Measurements from ENCODE around the gene ACTL8. TPM values are rescaled to one million over a fixed set of nuclear protein-coding genes. Genes with fewer than 3 reads are reported as not detected.

The ACTL8 gene
- total and polyA plus RNA-seq, 5 donors, result not detected

DNA sequence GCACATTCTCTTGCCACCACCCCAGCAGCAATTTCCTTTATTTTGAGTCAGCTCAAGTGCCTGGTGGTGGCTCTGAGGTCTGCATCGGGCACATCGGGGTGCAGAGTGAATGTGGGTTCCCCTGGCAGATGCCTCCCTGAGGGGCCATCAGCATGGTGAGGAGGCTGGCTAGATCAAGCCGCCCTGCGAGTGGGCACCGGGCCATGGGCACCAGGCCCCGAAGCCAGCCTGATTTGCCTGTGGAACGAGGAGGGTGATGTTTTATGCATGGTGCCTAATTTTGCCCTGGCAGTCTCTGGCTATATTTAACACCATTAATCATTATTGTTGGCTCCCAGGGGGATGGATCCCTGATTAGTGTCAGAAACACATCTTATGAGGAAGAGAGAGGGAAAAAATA lies 36.3 kb downstream of the ACTL8 start:
- DNase-seq, result no peak
- Histone ChIP-seq H3K4me3 (ENCODE audit: low read length) (no peak overlapping the region), H3K27me3 (ENCODE audit: control insufficient read depth, insufficient read depth) (no peaks in the 10 kb centered on the region), H3K9me3 (ENCODE audit: control insufficient read depth, low read length) (no peaks in the 10 kb centered on the region), H3K4me1 (ENCODE audit: control insufficient read depth, insufficient read depth, low read length) (no peaks in the 10 kb centered on the region), H3K27ac (ENCODE audit: low read length) (no peak overlapping the region)
- ATAC-seq, result no peak
- intact Hi-C loops (cut with DNase I), result no loop called here
- 78% methylated on average over 7 of the region's 7 CpGs for WGBS

DNA sequence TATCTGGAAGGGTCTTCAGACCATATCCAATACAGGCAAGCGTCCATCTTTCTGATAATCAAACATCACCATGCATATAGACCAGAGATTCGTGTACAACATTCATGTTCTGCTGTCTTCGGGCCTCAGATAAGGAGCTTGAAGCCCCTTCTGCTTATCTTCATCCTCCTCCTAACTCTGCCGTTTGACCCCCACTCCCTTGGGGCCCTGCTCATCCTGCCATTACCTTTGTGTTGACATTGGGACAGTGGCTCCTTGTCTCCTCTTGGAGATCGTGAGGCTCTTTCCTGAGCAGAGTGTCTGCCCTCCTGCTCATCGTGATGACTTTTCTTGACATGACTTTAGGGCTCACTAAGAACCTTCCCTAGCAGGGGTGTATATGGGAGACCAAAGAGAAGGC lies 37.3 kb downstream of the ACTL8 start:
- intact Hi-C loops (cut with DNase I), result no loop called here
- no peaks in the 10 kb centered on the region for H3K9me3 ChIP-seq (ENCODE audit: control insufficient read depth, low read length)
- no peak for ATAC-seq
- 58% methylated on average over 6 of the region's 6 CpGs for WGBS
- H3K4me1 ChIP-seq (ENCODE audit: control insufficient read depth, insufficient read depth, low read length), result no peaks in the 10 kb centered on the region
- no peaks in the 10 kb centered on the region for H3K27me3 ChIP-seq (ENCODE audit: control insufficient read depth, insufficient read depth)
- no peak for DNase-seq
- H3K4me3 ChIP-seq (ENCODE audit: low read length), result no peak overlapping the region
- no peak overlapping the region for H3K27ac ChIP-seq (ENCODE audit: low read length)

- no peak for DNase-seq
- Histone ChIP-seq H3K4me1 (ENCODE audit: control insufficient read depth, insufficient read depth, low read length) (no peaks in the 10 kb centered on the region), H3K4me3 (ENCODE audit: low read length) (no peak overlapping the region), H3K27ac (ENCODE audit: low read length) (no peak overlapping the region), H3K27me3 (ENCODE audit: control insufficient read depth, insufficient read depth) (no peaks in the 10 kb centered on the region), H3K9me3 (ENCODE audit: control insufficient read depth, low read length) (no peaks in the 10 kb centered on the region)
- ATAC-seq, result no peak
- 64% methylated on average over 15 of the region's 15 CpGs for WGBS
- intact Hi-C loops (cut with DNase I), result no loop called here
Observed at GRCh38 chr1:17795081-17795809, 40.1 kb downstream of the ACTL8 start.

GRCh38 chr1:17795836-17796645 lies 40.9 kb downstream of the ACTL8 start:
- ATAC-seq (no peak), DNase-seq (no peak)
- no peaks in the 10 kb centered on the region for H3K27me3 ChIP-seq (ENCODE audit: control insufficient read depth, insufficient read depth)
- intact Hi-C loops (cut with DNase I), result no loop called here
- no peaks in the 10 kb centered on the region for H3K4me1 ChIP-seq (ENCODE audit: control insufficient read depth, insufficient read depth, low read length)
- no peaks in the 10 kb centered on the region for H3K9me3 ChIP-seq (ENCODE audit: control insufficient read depth, low read length)
- no peak overlapping the region for H3K27ac ChIP-seq (ENCODE audit: low read length)
- H3K4me3 ChIP-seq (ENCODE audit: low read length), result no peak overlapping the region
- 77% methylated on average over 10 of the region's 10 CpGs for WGBS

GRCh38 chr1:17797478-17797877 lies 42.3 kb downstream of the ACTL8 start:
- 65% methylated on average over 8 of the region's 8 CpGs for WGBS
- intact Hi-C loops (cut with DNase I), result no loop called here
- DNase-seq (no peak), ATAC-seq (no peak)
- no peak overlapping the region for H3K4me3 ChIP-seq (ENCODE audit: low read length)
- H3K9me3 ChIP-seq (ENCODE audit: control insufficient read depth, low read length), result no peaks in the 10 kb centered on the region
- no peak overlapping the region for H3K27ac ChIP-seq (ENCODE audit: low read length)
- H3K4me1 ChIP-seq (ENCODE audit: control insufficient read depth, insufficient read depth, low read length), result no peaks in the 10 kb centered on the region
- H3K27me3 ChIP-seq (ENCODE audit: control insufficient read depth, insufficient read depth), result no peaks in the 10 kb centered on the region

- DNase-seq (no peak), ATAC-seq (no peak)
- H3K9me3 ChIP-seq (ENCODE audit: control insufficient read depth, low read length), result no peaks in the 10 kb centered on the region
- no peaks in the 10 kb centered on the region for H3K4me1 ChIP-seq (ENCODE audit: control insufficient read depth, insufficient read depth, low read length)
- WGBS, result 40% methylated on average over 7 of the region's 7 CpGs
- intact Hi-C loops (cut with DNase I), result no loop called here
- H3K4me3 ChIP-seq (ENCODE audit: low read length), result no peak overlapping the region
- H3K27me3 ChIP-seq (ENCODE audit: control insufficient read depth, insufficient read depth), result no peaks in the 10 kb centered on the region
- H3K27ac ChIP-seq (ENCODE audit: low read length), result no peak overlapping the region
Observed at GRCh38 chr1:17798011-17798410, 42.9 kb downstream of the ACTL8 start.

GRCh38 chr1:17798799-17799382 lies 43.8 kb downstream of the ACTL8 start:
- no peak for ATAC-seq
- Histone ChIP-seq H3K9me3 (ENCODE audit: control insufficient read depth, low read length) (no peaks in the 10 kb centered on the region), H3K4me3 (ENCODE audit: low read length) (no peak overlapping the region), H3K27me3 (ENCODE audit: control insufficient read depth, insufficient read depth) (no peaks in the 10 kb centered on the region), H3K27ac (ENCODE audit: low read length) (no peak overlapping the region), H3K4me1 (ENCODE audit: control insufficient read depth, insufficient read depth, low read length) (no peaks in the 10 kb centered on the region)
- WGBS, result 69% methylated on average over 16 of the region's 16 CpGs
- no peak for DNase-seq
- intact Hi-C loops (cut with DNase I), result no loop called here

- intact Hi-C loops (cut with DNase I), result no loop called here
- DNase-seq (no peak), ATAC-seq (no peak)
- H3K4me3 ChIP-seq (ENCODE audit: low read length), result no peak overlapping the region
- H3K27me3 ChIP-seq (ENCODE audit: control insufficient read depth, insufficient read depth), result no peaks in the 10 kb centered on the region
- 45% methylated on average over 8 of the region's 8 CpGs for WGBS
- no peaks in the 10 kb centered on the region for H3K4me1 ChIP-seq (ENCODE audit: control insufficient read depth, insufficient read depth, low read length)
- no peaks in the 10 kb centered on the region for H3K9me3 ChIP-seq (ENCODE audit: control insufficient read depth, low read length)
- H3K27ac ChIP-seq (ENCODE audit: low read length), result no peak overlapping the region
Observed at GRCh38 chr1:17799642-17800041, 44.5 kb downstream of the ACTL8 start.

DNA sequence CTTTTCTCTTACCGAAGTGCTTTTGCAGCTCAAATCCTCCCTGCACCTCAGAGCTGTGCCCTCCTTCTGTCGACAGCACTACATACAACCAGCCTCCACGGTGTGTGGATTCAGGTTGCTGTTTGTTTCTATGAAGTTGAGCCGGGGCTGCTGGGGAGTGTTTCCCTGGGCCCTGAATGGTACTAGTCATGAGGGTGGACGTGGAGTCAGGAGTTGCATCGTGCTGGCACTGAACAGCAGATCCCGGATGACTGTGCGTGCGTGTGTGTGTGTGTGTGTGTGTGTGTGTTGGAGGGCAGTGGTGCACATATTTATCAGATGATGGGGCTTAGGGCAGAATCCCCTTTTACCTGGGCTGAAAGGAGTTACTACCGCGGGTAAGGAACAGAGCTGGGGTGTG lies 47.0 kb downstream of the ACTL8 start:
- no peaks in the 10 kb centered on the region for H3K27me3 ChIP-seq (ENCODE audit: control insufficient read depth, insufficient read depth)

DNA sequence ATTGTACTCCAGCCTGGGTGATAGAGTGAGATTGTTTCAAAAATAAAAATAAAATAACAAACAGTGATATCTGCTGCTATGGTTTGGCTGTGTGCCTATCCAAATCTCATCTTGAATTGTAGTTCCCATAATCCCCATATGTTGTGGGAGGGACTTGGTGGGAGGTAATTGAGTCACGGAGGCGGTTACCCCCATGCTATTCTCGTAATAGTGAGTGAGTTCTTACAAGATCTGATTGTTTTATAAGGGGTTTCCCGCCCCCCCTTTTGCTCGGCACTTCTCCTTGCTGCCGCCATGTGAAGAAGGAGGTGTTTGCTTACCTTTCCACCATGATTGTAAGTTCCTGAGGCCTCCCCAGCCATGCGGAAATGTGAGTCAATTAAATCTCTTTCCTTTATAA lies 47.8 kb downstream of the ACTL8 start:
- DNase-seq, result no peak
- intact Hi-C loops (cut with DNase I), result no loop called here
- Histone ChIP-seq H3K4me1 (ENCODE audit: control insufficient read depth, insufficient read depth, low read length) (no peaks in the 10 kb centered on the region), H3K4me3 (ENCODE audit: low read length) (no peak overlapping the region), H3K27me3 (ENCODE audit: control insufficient read depth, insufficient read depth) (no peaks in the 10 kb centered on the region), H3K27ac (ENCODE audit: low read length) (no peak overlapping the region), H3K9me3 (ENCODE audit: control insufficient read depth, low read length) (no peaks in the 10 kb centered on the region)
- 81% methylated on average over 7 of the region's 7 CpGs for WGBS
- no peak for ATAC-seq

More for the DNA sequence above, 47.0 kb downstream of the ACTL8 start:
- intact Hi-C loops (cut with DNase I), result no loop called here
- H3K4me3 ChIP-seq (ENCODE audit: low read length), result no peak overlapping the region
- DNase-seq (no peak), ATAC-seq (no peak)
- WGBS, result 46% methylated on average over 11 of the region's 11 CpGs
- no peaks in the 10 kb centered on the region for H3K4me1 ChIP-seq (ENCODE audit: control insufficient read depth, insufficient read depth, low read length)
- no peak overlapping the region for H3K27ac ChIP-seq (ENCODE audit: low read length)
- no peaks in the 10 kb centered on the region for H3K9me3 ChIP-seq (ENCODE audit: control insufficient read depth, low read length)

Data from right cardiac atrium (tissue), 5 donors.